ENCODE measurements around the gene C11orf54. TPM values are rescaled to one million over a fixed set of nuclear protein-coding genes. Genes with fewer than 3 reads are reported as not detected.

C11orf54 gene
- total RNA-seq, 1 experiment from 2014 or later, result 18.0 TPM

- Histone ChIP-seq H2BK20ac (ENCODE audit: low read depth, low read length, poor library complexity, severe bottlenecking) (no peak overlapping the region), H3K23ac (ENCODE audit: insufficient read length, low read depth, low read length) (no peak overlapping the region), H3K4ac (ENCODE audit: low read depth, low read length) (no peak overlapping the region), H3T11ph (ENCODE audit: low read length) (no peak overlapping the region), H4K5ac (ENCODE audit: insufficient read length, low read depth, low read length) (no peak overlapping the region), H3K4me2 (ENCODE audit: insufficient read depth, insufficient read length, low read length) (no peak overlapping the region), H4K91ac (ENCODE audit: insufficient read length, low read depth, low read length) (no peak overlapping the region), H3K9me3 (ENCODE audit: control insufficient read depth, low read depth, low read length) (no peaks in the 10 kb centered on the region), H3K14ac (ENCODE audit: insufficient read depth, low read length) (no peak overlapping the region), H4K20me1 (ENCODE audit: control insufficient read depth, insufficient read depth, insufficient read length) (no peaks in the 10 kb centered on the region), H2AK5ac (ENCODE audit: insufficient read length, low read length) (no peak overlapping the region), H2BK15ac (ENCODE audit: low read depth, low read length) (no peak overlapping the region), H2BK5ac (ENCODE audit: insufficient read length, low read length) (no peak overlapping the region), H4K8ac (replicated peaks; ENCODE audit: insufficient read length, low read depth, low read length) (no peak overlapping the region), H3K9ac (ENCODE audit: extremely low read depth, insufficient read length, low read length) (no peak overlapping the region), H3K18ac (ENCODE audit: insufficient read length, low read depth, low read length) (no peak overlapping the region), H3K23me2 (ENCODE audit: insufficient read length, low read depth, low read length, poor library complexity, severe bottlenecking) (no peaks in the 10 kb centered on the region), H3K27me3 (ENCODE audit: insufficient read depth, low read length) (no peaks in the 10 kb centered on the region), H3K79me2 (ENCODE audit: insufficient read depth, low read length) (0 out of 2 replicates have a peak, but pooled peaks cover 2% of the 10 kb centered on the region), H2AFZ (ENCODE audit: low read length) (no peak overlapping the region), H3K27ac (ENCODE audit: insufficient read length, low read depth, low read length) (no peak overlapping the region), H2BK120ac (ENCODE audit: low read depth, low read length, poor library complexity, severe bottlenecking) (no peak overlapping the region), H3K4me1 (ENCODE audit: insufficient read depth, low read length) (no peaks in the 10 kb centered on the region), H3K79me1 (ENCODE audit: insufficient read depth, low read depth, low read length, poor library complexity, severe bottlenecking) (peaks cover 3% of the 10 kb centered on the region), H3K56ac (ENCODE audit: insufficient read length, low read depth, low read length) (no peak overlapping the region), H2BK12ac (ENCODE audit: insufficient read length, low read depth, low read length) (no peak overlapping the region)
- no peaks in the 10 kb centered on the region for H3K9me3 Mint-ChIP-seq
- no peaks in the 10 kb centered on the region for H3K27me3 Mint-ChIP-seq (ENCODE audit: low read depth)
- no peak overlapping the region for H3K4me3 Mint-ChIP-seq
- H3K4me1 Mint-ChIP-seq, result peaks cover 4 to 6% of the 10 kb centered on the region in 2 experiments; a peak in 2 of 4 replicates
- peak overlapping the region in 2 of 3 experiments; percentile 89 to 91; a peak in 4 of 7 replicates for H3K27ac Mint-ChIP-seq
- WGBS (ENCODE audit: extremely low coverage, insufficient read length, low lambda C conversion rate), result no CpG with 5 or more reads among the region's 5 CpGs
- no peak for DNase-seq
- peaks cover 39 to 87% (median 68%) of the 10 kb centered on the region in 3 experiments for H3K36me3 Mint-ChIP-seq (ENCODE audit: insufficient read depth in 1 of 3, low read depth in 3 of 3)
- no peak for TF ChIP-seq CTCF (conservative IDR thresholded peaks at IDR 0.05)
These were observed 11.1 kb upstream of the C11orf54 start for GRCh38 chr11:93730108-93731107.
